SW480 (cell line): ENCODE data around the gene CRELD2.
A peak's percentile ranks its signal among the peaks of the same experiment; 100 is the strongest.

Experiments used
- DNase-seq: peaks from one replicate; pipeline ENCODE4 v3.0.0-alpha.2; 2016; ENCODE audit warnings: low spot score

The CRELD2 gene

GRCh38 chr22:49911881-49912625 lies 6.4 kb upstream of the CRELD2 start:
- no peak for DNase-seq

GRCh38 chr22:49913026-49913425 lies 5.4 kb upstream of the CRELD2 start:
- no peak for DNase-seq

DNA sequence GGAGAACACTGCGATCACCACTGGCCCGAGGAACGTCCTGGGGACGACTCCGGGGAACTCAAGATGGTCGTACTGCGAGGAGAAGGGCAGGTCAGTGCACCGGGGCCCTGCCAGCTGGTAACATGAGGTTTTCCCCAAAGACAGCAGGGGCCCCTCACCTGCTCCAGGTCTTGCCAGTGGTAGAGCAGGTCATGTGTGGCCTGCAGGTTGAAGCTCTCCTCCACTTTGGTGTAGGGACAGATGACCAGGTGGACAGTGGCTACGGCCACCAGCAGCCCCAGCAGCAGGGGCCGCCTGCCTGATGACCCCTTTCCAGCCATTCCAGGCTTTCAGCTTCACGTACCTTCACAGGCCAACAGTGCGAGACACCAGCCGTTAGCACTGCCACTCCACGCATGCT lies 5.0 kb upstream of the CRELD2 start:
- no peak for DNase-seq

DNA sequence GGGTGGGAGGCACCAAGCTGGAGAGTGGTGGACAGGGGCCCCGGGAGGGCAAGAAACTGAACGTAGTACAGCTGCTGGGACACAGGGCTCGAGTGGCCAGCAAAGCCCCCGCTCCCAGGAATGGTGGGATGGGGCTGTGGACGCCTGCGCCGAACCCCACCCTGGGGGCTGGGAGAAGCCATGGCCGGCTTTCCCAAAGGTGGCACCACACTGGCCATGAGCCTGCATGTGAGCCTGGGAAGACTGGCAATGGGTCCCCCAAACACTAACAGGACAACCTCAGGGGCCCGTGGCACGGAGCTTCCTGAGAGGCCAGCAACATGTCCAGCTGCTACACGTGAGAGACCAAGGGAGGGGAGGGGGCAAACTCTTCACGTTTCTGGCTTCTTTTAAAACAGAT lies 4.2 kb upstream of the CRELD2 start:
- DNase-seq = no peak

GRCh38 chr22:49915610-49916009 lies 2.8 kb upstream of the CRELD2 start:
- DNase-seq = no peak

DNA sequence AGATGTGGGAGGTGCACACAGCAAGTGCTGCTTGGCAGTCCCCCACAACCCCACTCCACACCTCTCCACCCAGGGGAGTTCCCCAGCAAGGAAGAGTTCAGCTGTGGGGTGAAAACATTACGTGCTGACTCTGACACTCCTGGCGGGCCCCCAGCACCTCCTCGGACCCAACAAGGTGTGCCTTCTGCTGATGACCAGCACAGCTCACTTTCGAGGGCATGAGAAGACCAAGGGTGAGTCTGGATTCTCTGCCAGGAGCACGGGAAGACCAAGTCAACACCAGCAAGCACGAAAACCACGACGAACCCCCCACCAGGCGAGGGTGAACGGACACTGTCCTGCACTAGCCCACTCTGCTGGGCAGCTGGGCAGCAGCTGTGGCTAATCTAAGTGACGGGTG lies 1.6 kb upstream of the CRELD2 start:
- no peak for DNase-seq

GRCh38 chr22:49918911-49919881 lies 762 bp downstream of the CRELD2 start:
- DNase-seq = no peak

DNA sequence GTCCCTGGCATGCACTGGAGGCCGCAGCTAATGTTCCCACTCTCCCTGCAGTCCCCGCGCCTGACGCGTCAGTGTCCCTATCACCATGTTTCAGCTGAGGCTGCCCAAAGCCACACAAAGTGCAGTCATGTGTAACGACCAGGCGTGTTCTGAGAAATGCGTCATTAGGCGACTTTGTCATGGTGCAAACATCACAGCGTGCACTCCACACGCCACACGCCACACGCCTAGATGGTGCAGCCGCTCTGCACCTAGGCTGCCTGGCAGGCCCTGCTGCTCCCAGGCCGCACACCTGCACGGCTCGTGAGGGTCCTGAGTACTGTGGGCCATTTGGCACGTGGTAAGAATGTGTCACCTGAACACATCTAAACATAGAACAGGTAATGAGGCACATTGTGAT lies 2.4 kb downstream of the CRELD2 start:
- no peak for DNase-seq

- no peak for DNase-seq
Measured at GRCh38 chr22:49921508-49922278, 3.3 kb downstream of the CRELD2 start.

DNA sequence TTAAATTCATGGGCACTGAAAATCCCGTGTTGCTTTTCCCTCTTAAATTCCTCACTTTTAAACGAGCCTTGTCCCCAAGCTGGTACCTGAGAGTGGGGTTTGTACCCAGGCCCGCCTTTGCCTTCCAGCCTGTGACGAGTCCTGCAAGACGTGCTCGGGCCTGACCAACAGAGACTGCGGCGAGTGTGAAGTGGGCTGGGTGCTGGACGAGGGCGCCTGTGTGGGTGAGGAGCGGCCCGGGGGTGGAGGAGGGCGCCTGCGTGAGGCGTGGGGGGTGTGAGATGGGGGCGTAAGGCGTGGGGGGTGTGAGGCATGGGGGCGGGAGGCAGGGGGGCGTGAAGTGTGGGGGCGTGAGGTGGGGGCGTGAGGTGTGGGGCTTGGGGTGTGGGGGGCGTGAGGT lies 4.0 kb downstream of the CRELD2 start:
- DNase-seq = no peak

- DNase-seq = no peak
Measured at GRCh38 chr22:49922926-49923325, 4.5 kb downstream of the CRELD2 start.

GRCh38 chr22:49923445-49923844 lies 5.0 kb downstream of the CRELD2 start:
- no peak for DNase-seq

DNA sequence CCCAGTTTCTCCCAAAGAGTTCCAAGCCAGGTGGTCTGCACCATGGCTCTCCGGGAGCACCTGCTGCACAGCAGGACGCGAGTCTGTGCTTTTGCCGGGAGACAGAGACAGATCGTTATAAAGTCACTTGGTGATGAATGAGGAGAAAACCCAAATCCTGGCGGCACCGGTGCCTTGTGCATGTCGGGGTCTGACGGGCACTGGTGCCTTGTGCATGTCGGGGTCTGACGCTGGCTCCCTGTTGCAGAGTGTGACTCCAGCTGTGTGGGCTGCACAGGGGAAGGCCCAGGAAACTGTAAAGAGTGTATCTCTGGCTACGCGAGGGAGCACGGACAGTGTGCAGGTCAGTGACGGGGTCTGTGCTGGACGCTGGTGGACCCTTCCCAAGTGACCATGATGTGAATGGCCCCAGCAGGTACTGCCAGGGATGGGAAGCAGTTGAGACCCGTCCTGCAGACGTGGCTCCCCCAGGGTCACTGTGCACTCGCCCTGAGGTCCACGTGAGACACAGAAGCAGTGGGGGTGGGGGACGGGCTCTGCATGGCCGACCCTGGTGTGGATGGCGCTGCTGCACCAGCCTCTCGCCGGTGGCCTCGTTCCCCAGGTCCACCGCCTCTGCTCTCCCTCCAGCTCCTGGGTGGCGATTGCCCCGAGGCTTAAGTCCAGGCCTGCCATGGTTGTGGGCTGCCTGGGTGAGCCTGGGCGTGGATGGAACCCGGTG lies 5.8 kb downstream of the CRELD2 start:
- no peak for DNase-seq

GRCh38 chr22:49925525-49926128 lies 7.2 kb downstream of the CRELD2 start:
- DNase-seq = no peak

GRCh38 chr22:49926916-49927315 lies 8.5 kb downstream of the CRELD2 start:
- DNase-seq = no peak

DNA sequence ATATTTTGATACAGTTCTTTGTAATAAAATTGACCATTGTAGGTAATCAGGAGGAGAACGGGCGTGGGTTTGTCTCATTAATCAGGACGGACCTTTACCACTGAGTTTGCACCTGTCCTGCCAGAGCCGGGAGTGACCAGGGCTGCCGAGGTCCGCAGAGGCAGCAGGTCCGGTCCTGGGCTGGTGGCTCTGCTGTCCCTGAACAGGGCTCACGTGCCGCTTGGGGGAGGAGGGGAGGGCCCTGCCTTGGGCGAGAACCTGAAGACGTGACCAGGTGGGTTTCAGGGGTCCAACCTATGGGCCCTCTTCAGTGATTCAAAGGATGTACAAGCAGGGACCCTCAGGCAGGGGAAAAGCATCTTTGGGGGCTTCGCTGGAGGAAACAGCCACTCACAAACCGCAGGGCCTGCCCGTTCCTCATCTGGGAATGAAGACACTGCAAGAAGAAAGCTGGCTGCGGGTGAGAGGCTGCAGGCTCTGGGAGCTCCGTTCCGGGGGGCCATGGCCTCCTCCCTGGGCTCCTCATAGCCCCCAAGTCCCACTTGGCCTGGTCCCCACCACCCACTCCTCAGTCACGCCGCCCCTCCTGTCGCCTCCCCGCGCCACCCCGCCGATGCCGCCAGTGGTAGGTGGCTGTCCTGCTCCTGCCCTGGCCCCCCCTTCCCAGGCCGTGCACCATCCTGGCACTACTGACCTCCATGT lies 9.2 kb downstream of the CRELD2 start:
- DNase-seq = no peak

GRCh38 chr22:49928185-49928495 lies 9.7 kb downstream of the CRELD2 start:
- DNase-seq = no peak

DNA sequence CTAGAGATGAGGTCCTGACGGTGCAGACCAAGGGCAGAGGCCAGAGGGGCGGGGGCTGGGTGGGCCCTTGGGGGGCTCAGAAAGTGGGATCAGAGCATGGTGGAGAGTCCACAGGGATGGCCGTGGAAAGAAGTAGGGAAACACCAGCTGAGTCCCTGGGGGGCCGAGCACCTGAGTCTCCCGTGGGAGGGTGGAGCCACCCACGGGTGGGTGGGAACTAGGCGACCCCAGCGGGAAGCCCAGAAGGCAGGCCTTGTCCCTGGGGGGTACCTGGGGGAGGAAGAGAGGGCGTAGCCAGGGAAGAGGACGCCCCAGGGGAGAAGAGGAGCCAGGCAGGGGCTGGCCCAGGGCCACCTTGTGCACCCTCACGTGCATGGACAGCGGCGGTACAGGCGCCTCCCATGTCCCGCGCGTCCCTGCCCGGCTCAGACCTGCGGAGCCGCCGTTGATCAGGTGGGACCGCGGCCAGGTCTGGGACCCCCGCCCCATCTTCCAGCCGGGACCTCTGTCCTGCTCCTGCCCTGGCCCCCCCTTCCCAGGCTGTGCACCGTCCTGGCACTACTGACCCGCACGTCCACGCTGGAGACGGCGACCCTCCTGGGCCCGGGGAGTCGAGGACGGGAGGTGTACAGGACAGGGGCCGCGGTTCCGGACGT lies 10.2 kb downstream of the CRELD2 start:
- DNase-seq = no peak

- DNase-seq = peak; percentile 29
Measured at GRCh38 chr22:49929211-49929979, 11.0 kb downstream of the CRELD2 start.
